GM10266 (cell line): ENCODE data around the gene SRGAP1.

Experiments
- DNase-seq: peaks from one replicate; pipeline ENCODE4 v3.0.0; 2012; ENCODE audit errors: extremely low spot score
- CTCF ChIP-seq: IDR thresholded peaks from 2 replicates; pipeline ENCODE4 v1.5.1; 2012; ENCODE audit warnings: mild to moderate bottlenecking, low read depth; ENCODE audit not compliant: control insufficient read depth, insufficient read depth; ENCODE audit errors: missing control alignments

The SRGAP1 gene

GRCh38 chr12:63906876-63907275, 62.4 kb downstream of the SRGAP1 start:
- no peak for DNase-seq
- no peak for TF ChIP-seq CTCF

- no peak for DNase-seq
- no peak for TF ChIP-seq CTCF
Observed at GRCh38 chr12:63907561-63907960, 63.1 kb downstream of the SRGAP1 start.

GRCh38 chr12:63909746-63910145, 65.2 kb downstream of the SRGAP1 start:
- DNase-seq: no peak
- TF ChIP-seq CTCF: no peak

GRCh38 chr12:63911341-63911740, 66.8 kb downstream of the SRGAP1 start:
- TF ChIP-seq CTCF: no peak
- no peak for DNase-seq

GRCh38 chr12:63912651-63913050, 68.2 kb downstream of the SRGAP1 start:
- no peak for TF ChIP-seq CTCF
- no peak for DNase-seq

GRCh38 chr12:63913929-63914328, 69.4 kb downstream of the SRGAP1 start:
- DNase-seq: no peak
- no peak for TF ChIP-seq CTCF

- no peak for TF ChIP-seq CTCF
- DNase-seq: no peak
Observed at GRCh38 chr12:63915105-63915800, 70.8 kb downstream of the SRGAP1 start.
